KMS-11 (cell line): ENCODE measurements around the gene GSTA4.

Experiments used
- H2AFZ ChIP-seq: fragments of 200-600 bp; sonication (generic); 2 replicates; pipeline ENCODE4 v1.6.1; 2016; ENCODE audit warnings: antibody characterized with exemption, mixed run types, low read depth
- H3K27ac ChIP-seq: fragments of 200-600 bp; sonication (generic); 2 replicates; pipeline ENCODE4 v1.6.1; 2016; ENCODE audit warnings: mild to moderate bottlenecking, mixed run types
- H3K27me3 ChIP-seq: fragments of 200-600 bp; sonication (generic); 2 replicates; pipeline ENCODE4 v1.6.1; 2017; ENCODE audit warnings: mild to moderate bottlenecking, low read depth, mixed run types, moderate library complexity; ENCODE audit not compliant: insufficient read depth
- H3K36me3 ChIP-seq: fragments of 200-600 bp; sonication (generic); 2 replicates; pipeline ENCODE4 v1.6.1; 2017; ENCODE audit warnings: mild to moderate bottlenecking, mixed run types; ENCODE audit not compliant: insufficient read depth
- H3K4me1 ChIP-seq: fragments of 200-600 bp; sonication (generic); 2 replicates; pipeline ENCODE4 v1.6.1; 2016; ENCODE audit warnings: mild to moderate bottlenecking, low read depth, mixed run types; ENCODE audit not compliant: poor library complexity, severe bottlenecking
- H3K4me2 ChIP-seq: fragments of 200-600 bp; sonication (generic); 2 replicates; pipeline ENCODE4 v1.7.0; 2016; ENCODE audit warnings: mild to moderate bottlenecking, mixed run types
- H3K4me3 ChIP-seq: fragments of 200-600 bp; sonication (generic); IDR thresholded peaks from 2 replicates; pipeline ENCODE4 v1.6.1; 2017; ENCODE audit warnings: low read depth, low read length, mixed read lengths; ENCODE audit not compliant: insufficient read depth
- H3K79me2 ChIP-seq: fragments of 200-600 bp; sonication (generic); 2 replicates; pipeline ENCODE4 v1.6.1; 2016; ENCODE audit warnings: low read depth, mixed run types; ENCODE audit not compliant: insufficient read depth
- H3K9ac ChIP-seq: fragments of 200-600 bp; sonication (generic); 2 replicates; pipeline ENCODE4 v1.6.1; 2016; ENCODE audit warnings: mild to moderate bottlenecking, mixed run types
- H4K20me1 ChIP-seq: fragments of 200-600 bp; sonication (generic); 2 replicates; pipeline ENCODE4 v1.6.1; 2016; ENCODE audit warnings: mild to moderate bottlenecking, mixed run types; ENCODE audit not compliant: insufficient read depth
- TF ChIP-seq, protein P1 (sequence below): fragments of 200-600 bp; sonication (generic); conservative IDR thresholded peaks from 2 replicates; pipeline ENCODE4 v1.6.1; 2017; ENCODE audit warnings: low read depth, mild to moderate bottlenecking, antibody characterized with exemption, low read length, moderate library complexity, mixed read lengths

The GSTA4 gene

DNA sequence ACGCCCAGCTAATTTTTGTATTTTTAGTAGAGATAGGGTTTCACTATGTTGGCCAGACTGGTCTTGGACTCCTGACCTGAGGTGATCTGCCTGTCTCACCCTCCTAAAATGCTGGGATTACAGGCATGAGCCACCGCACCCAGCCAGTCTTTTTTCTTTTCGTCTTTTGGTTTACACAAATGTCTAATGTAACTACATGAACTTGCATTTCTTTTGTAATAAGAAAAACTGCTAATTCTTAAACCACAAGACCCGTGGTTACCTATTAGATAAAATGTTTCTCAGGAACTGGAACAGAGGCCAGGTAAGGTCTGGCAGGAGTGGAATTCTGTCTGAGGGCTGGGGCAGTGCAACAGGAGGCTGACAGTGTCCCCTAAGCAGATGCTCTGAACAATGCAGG, 52.9 kb downstream of the GSTA4 start:
- H3K79me2 ChIP-seq = no peaks in the 10 kb centered on the region
- H4K20me1 ChIP-seq = no peaks in the 10 kb centered on the region
- no peak overlapping the region for H3K27ac ChIP-seq
- H3K4me1 ChIP-seq = no peaks in the 10 kb centered on the region
- no peaks in the 10 kb centered on the region for H3K27me3 ChIP-seq
- no peak overlapping the region for H2AFZ ChIP-seq
- TF ChIP-seq, protein P1, sequence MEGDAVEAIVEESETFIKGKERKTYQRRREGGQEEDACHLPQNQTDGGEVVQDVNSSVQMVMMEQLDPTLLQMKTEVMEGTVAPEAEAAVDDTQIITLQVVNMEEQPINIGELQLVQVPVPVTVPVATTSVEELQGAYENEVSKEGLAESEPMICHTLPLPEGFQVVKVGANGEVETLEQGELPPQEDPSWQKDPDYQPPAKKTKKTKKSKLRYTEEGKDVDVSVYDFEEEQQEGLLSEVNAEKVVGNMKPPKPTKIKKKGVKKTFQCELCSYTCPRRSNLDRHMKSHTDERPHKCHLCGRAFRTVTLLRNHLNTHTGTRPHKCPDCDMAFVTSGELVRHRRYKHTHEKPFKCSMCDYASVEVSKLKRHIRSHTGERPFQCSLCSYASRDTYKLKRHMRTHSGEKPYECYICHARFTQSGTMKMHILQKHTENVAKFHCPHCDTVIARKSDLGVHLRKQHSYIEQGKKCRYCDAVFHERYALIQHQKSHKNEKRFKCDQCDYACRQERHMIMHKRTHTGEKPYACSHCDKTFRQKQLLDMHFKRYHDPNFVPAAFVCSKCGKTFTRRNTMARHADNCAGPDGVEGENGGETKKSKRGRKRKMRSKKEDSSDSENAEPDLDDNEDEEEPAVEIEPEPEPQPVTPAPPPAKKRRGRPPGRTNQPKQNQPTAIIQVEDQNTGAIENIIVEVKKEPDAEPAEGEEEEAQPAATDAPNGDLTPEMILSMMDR = no peak
- no peak overlapping the region for H3K9ac ChIP-seq
- H3K36me3 ChIP-seq = no peaks in the 10 kb centered on the region
- H3K4me2 ChIP-seq = no peak overlapping the region
- no peak overlapping the region for H3K4me3 ChIP-seq

DNA sequence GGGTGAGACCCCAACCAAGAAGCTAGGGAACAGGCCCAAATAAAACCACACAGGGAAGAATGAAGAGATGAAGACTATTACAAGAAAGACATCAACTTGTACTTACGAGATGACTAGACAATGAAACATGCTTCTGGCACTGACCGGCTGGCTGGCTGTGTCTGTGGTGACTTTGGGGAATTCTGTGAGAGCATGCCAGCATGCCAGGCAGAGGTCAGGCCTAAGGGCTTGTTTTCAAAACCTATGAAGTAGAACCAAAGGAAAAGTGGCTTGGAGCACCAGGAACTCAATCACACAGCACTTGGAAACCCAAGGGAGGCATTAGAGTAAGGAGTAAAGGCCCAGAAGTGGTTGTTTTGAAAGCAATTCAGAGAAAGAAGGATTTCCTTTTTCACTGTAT, 57.2 kb downstream of the GSTA4 start:
- Histone ChIP-seq H3K36me3 (no peaks in the 10 kb centered on the region), H3K4me1 (no peaks in the 10 kb centered on the region), H3K9ac (no peak overlapping the region), H4K20me1 (no peaks in the 10 kb centered on the region), H3K4me3 (no peak overlapping the region), H3K4me2 (no peak overlapping the region), H3K79me2 (no peaks in the 10 kb centered on the region), H2AFZ (no peak overlapping the region), H3K27me3 (no peaks in the 10 kb centered on the region), H3K27ac (no peak overlapping the region)
- TF ChIP-seq, protein P1 = no peak

DNA sequence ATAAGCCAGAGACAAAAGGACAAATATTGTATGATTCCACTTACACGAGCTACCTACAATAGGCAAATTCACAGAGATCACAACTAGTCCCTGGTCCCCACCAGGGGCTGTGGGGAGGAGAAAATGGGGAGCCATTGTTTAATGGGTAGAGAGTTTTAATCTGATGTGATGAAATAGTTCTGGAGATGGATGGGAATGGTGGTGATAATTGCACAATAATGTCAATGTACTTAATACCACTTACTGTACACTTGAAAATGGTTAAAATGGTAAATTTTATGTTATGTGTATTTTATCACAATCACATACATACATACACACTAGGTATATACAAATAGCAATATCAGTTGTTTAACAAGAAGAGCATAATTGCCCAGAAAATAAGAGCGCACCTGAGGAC, 61.3 kb downstream of the GSTA4 start:
- Histone ChIP-seq H3K27me3 (no peaks in the 10 kb centered on the region), H3K4me3 (no peak overlapping the region), H3K4me1 (peaks cover 7% of the 10 kb centered on the region), H3K4me2 (no peak overlapping the region), H3K79me2 (no peaks in the 10 kb centered on the region), H4K20me1 (no peaks in the 10 kb centered on the region), H3K9ac (no peak overlapping the region), H3K36me3 (no peaks in the 10 kb centered on the region), H2AFZ (no peak overlapping the region), H3K27ac (no peak overlapping the region)
- TF ChIP-seq, protein P1 = no peak

DNA sequence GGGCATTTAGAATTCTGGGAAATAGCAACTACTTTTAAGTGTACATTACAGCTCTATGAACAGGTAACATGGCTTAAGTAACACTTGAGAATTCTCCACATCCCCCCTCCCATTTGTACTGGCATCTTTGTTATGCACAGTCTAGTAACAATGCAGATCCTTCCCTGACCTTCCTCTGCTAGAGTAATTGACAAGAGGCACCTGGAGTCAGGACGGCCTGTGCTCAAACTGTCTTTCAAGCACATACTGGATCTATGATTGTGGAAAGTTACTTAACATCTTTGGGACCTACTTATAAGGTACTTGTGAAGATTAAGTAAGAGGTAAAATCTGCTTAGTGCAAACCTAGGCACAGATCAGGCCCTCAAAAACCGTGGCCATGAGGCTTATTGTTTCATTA, 63.7 kb downstream of the GSTA4 start:
- Histone ChIP-seq H3K4me3 (no peak overlapping the region), H3K27me3 (no peaks in the 10 kb centered on the region), H3K9ac (no peak overlapping the region), H3K36me3 (no peaks in the 10 kb centered on the region), H3K4me2 (no peak overlapping the region), H2AFZ (no peak overlapping the region), H3K4me1 (peaks cover 7% of the 10 kb centered on the region), H3K27ac (no peak overlapping the region), H4K20me1 (no peaks in the 10 kb centered on the region), H3K79me2 (no peaks in the 10 kb centered on the region)
- TF ChIP-seq, protein P1 = no peak
